ENCODE results near the gene GIGYF1. TPM values are rescaled to one million over a fixed set of nuclear protein-coding genes. Genes with fewer than 3 reads are reported as not detected.

GIGYF1 gene
- total and polyA plus RNA-seq, 2 of the 13 experiments (the other 11 are each of a cell fraction or from before 2014, with no cell fraction given) = 7.6 to 16.1 TPM

- WGBS (ENCODE audit: low lambda C conversion rate) = 2% methylated on average over 5 of the region's 8 CpGs
- peak; percentile 78 for TF ChIP-seq ARID5B (CRISPR knock-in tag; IDR thresholded peaks at IDR 0.05)
- no peak for TF ChIP-seq NRL (CRISPR knock-in tag; IDR thresholded peaks at IDR 0.05; ENCODE audit: borderline replicate concordance)
- no peak for TF ChIP-seq ZNF816 (CRISPR knock-in tag; IDR thresholded peaks at IDR 0.05; ENCODE audit: borderline replicate concordance)
- TF ChIP-seq ZMAT3 (CRISPR knock-in tag; conservative IDR thresholded peaks at IDR 0.05) = no peak
- TF ChIP-seq MIXL1 (CRISPR knock-in tag; IDR thresholded peaks at IDR 0.05) = no peak
- TF ChIP-seq ZNF3 (CRISPR knock-in tag; IDR thresholded peaks at IDR 0.05) = no peak
- TF ChIP-seq SMAD1 (CRISPR knock-in tag; IDR thresholded peaks at IDR 0.05; ENCODE audit: borderline replicate concordance, low read depth) = no peak
- TF ChIP-seq GATAD1 (CRISPR knock-in tag; IDR thresholded peaks at IDR 0.05) = peak; percentile 57; the same call in 1 of the 2 replicates
- TF ChIP-seq GATA4 (IDR thresholded peaks at IDR 0.05; ENCODE audit: borderline replicate concordance, low read depth) = no peak
- TF ChIP-seq SP5 (CRISPR knock-in tag; IDR thresholded peaks at IDR 0.05; ENCODE audit: borderline replicate concordance, low read depth) = 0 out of 2 replicates have a peak, but pooled peaks have one; percentile 20
- TF ChIP-seq GPBP1L1 (CRISPR knock-in tag; IDR thresholded peaks at IDR 0.05) = no peak
- no peak for TF ChIP-seq GPN1 (CRISPR knock-in tag; IDR thresholded peaks at IDR 0.05; ENCODE audit: borderline replicate concordance)
- TF ChIP-seq ZFYVE20 (CRISPR knock-in tag; IDR thresholded peaks at IDR 0.05; ENCODE audit: borderline replicate concordance, low read depth) = no peak
- TF ChIP-seq ZSCAN5A (CRISPR knock-in tag; IDR thresholded peaks at IDR 0.05; ENCODE audit: borderline replicate concordance) = peak; percentile 71; the same call in 1 of the 2 replicates
Measured at GRCh38 chr7:100719523-100720278, 25.7 kb upstream of the GIGYF1 start.

More at GRCh38 chr7:100719523-100720278, 25.7 kb upstream of the GIGYF1 start:
- no TSS peak for BruUV-seq (replicated peaks)
- Histone ChIP-seq H2AFZ (ENCODE audit: low read length) (no peak overlapping the region), H4K20me1 (ENCODE audit: insufficient read depth, low read length) (no peaks in the 10 kb centered on the region), H3K79me2 (ENCODE audit: insufficient read depth, low read length) (peaks cover 9% of the 10 kb centered on the region), H3K9ac (ENCODE audit: insufficient read depth, low read depth, low read length) (peak overlapping the region; percentile 63), H3K4me2 (ENCODE audit: low read depth, low read length) (peak overlapping the region; percentile 92), H3K4me1 (ENCODE audit: insufficient read depth, low read length) (peaks cover 63% of the 10 kb centered on the region), H3K36me3 (replicated peaks in 1 of 2; ENCODE audit: control insufficient read depth in 1 of 2, insufficient read depth in 2 of 2, low read length in 2 of 2) (no peaks in the 10 kb centered on the region), H3K9me3 (ENCODE audit: low read length) (no peaks in the 10 kb centered on the region), H3K27me3 (ENCODE audit: control insufficient read depth in 1 of 2, insufficient read depth in 2 of 2, low read length in 2 of 2) (no peaks in the 10 kb centered on the region; a peak in 1 of 5 replicates), H3K4me3 (replicated peaks in 1 of 3; ENCODE audit: insufficient read depth in 1 of 3, low read depth in 2 of 3, low read length in 3 of 3) (peak overlapping the region; percentile 79 to 84 (median 82)), H3K27ac (ENCODE audit: extremely low read length, insufficient read depth, low read length) (peak overlapping the region; percentile 72)
- FAIRE-seq (peak; percentile 67), DNase-seq (ENCODE audit: low spot score) (peak; percentile 75), ATAC-seq (peak; percentile 60)
- intact Hi-C loops (cut with micrococcal nuclease; ENCODE audit: unreplicated experiment) (no loop called here), in situ Hi-C loops (cut with HindIII; ENCODE audit: extremely low pct_ligation_motif_present, low pct_unique_long_range_greater_than_20kb) (no loop called here)
- POLR2A ChIA-PET = interaction anchor here (1.2 to 5.9 kb wide), 2 partner anchors 13 to 112 kb away, joined by 3 to 59 read pairs; partner anchors contain the start of gene POP7
- CTCF ChIA-PET (ENCODE audit: low intra/inter-chr PET ratio, low total read pairs) = no interaction called here

Measured in HepG2 (cell line).